ENCODE data around the gene LRWD1. TPM values are rescaled to one million over a fixed set of nuclear protein-coding genes. Genes with fewer than 3 reads are reported as not detected.
A peak's percentile ranks its signal among the peaks of the same experiment; 100 is the strongest.

Gene LRWD1
- total and polyA plus RNA-seq, 2 of the 4 experiments (the other 2 are of a cell fraction) = 20.3 to 27.2 TPM

DNA sequence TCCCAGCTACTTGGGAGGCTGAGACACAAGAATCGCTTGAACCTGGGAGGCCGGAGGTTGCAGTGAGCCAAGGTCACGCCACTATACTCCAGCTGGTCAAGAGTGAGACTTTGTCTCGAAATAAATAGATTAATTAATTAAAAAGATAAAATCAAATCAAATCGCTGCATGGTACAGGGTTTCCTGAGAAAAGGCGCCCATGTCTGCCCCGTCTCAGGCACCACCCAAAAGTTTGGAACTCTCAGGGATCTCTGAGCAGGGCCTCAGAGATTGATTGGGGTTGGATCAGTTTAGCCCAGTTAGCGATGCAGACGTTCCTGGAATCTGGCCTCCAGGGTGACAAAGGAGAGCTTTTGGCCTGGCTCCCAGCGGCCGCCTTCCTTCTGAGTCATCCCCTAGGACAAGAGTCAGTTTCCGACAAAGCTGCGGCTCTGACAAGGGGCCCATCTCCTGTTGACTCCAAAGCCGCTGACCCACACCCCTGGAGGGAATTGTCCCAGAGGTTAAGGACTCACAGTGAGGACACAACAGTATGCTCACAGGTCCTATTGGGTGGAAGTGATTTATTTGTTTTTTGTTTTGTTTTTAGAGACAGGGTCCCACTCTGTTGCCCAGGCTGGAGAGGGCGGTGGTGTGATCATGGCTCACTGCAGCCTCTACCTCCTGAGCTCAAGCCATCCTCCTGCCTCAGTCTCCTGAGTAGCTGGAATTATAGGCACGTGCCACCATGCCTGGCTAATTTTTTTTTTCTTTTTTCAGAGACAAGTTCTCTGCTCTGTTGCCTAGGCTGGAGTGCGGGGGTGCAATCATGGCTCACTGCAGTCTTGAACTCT is 24.6 kb upstream of the LRWD1 start:
- Histone ChIP-seq H2AK9ac (replicated peaks; ENCODE audit: low read depth, low read length, poor library complexity) (no peak overlapping the region), H3K9me3 (ENCODE audit: control insufficient read depth, insufficient read depth, low read length) (no peaks in the 10 kb centered on the region), H3K9ac (ENCODE audit: low read depth, low read length) (no peak overlapping the region), H3K4me3 (ENCODE audit: insufficient read depth, low read depth, low read length) (no peak overlapping the region), H3K56ac (ENCODE audit: extremely low read depth, insufficient read depth, low read length) (no peak overlapping the region), H2BK120ac (ENCODE audit: low read depth, low read length) (0 out of 2 replicates have a peak overlapping the region, but pooled peaks have one; percentile 16), H3K4me2 (ENCODE audit: low read depth, low read length) (peak overlapping the region; percentile 45; the same call in 1 of the 2 replicates), H3K9me1 (ENCODE audit: insufficient read depth, low read length) (peaks cover 2% of the 10 kb centered on the region; the same call in 1 of the 2 replicates), H3K36me3 (ENCODE audit: control insufficient read depth, insufficient read depth, low read length) (peaks cover 19% of the 10 kb centered on the region), H4K20me1 (ENCODE audit: insufficient read depth, low read length) (no peaks in the 10 kb centered on the region), H2BK20ac (ENCODE audit: low read depth, low read length) (0 out of 2 replicates have a peak overlapping the region, but pooled peaks have one; percentile 16), H3K18ac (ENCODE audit: low read depth, low read length) (0 out of 2 replicates have a peak overlapping the region, but pooled peaks have one; percentile 4), H3K23ac (ENCODE audit: low read depth, low read length) (peak overlapping the region; percentile 70), H2AFZ (replicated peaks; ENCODE audit: low read length, poor library complexity) (peak overlapping the region; percentile 74), H3K4me1 (ENCODE audit: control insufficient read depth, insufficient read depth, low read length) (peaks cover 3% of the 10 kb centered on the region), H3K27me3 (ENCODE audit: control insufficient read depth, insufficient read depth, low read length) (no peaks in the 10 kb centered on the region), H2BK5ac (ENCODE audit: low read depth, low read length, poor library complexity, severe bottlenecking) (peak overlapping the region; percentile 55), H2AK5ac (ENCODE audit: low read depth, low read length) (peak overlapping the region; percentile 47; the same call in 1 of the 2 replicates), H3K4ac (ENCODE audit: low read depth, low read length) (peak overlapping the region; percentile 71; the same call in 1 of the 2 replicates), H3K79me1 (ENCODE audit: low read depth in 1 of 2, low read length in 2 of 2) (peaks cover 6 to 27% of the 10 kb centered on the region in 2 experiments), H4K91ac (ENCODE audit: insufficient read depth, low read depth, low read length) (peak overlapping the region; percentile 24; the same call in 1 of the 2 replicates), H2BK15ac (ENCODE audit: low read depth, low read length) (no peak overlapping the region; the same call in 2 of the 3 replicates), H3K14ac (replicated peaks; ENCODE audit: low read depth, low read length) (0 out of 2 replicates have a peak overlapping the region, but pooled peaks have one; percentile 58), H4K8ac (ENCODE audit: low read depth in 2 of 2, low read length in 2 of 2) (peak overlapping the region; percentile 56 to 83; a peak in 3 of 4 replicates), H3K27ac (ENCODE audit: insufficient read depth, low read length) (peak overlapping the region; percentile 41; the same call in 1 of the 2 replicates), H4K5ac (ENCODE audit: low read depth, low read length) (peak overlapping the region; percentile 5; the same call in 1 of the 2 replicates)
- POLR2A ChIA-PET (ENCODE audit: unreplicated experiment) = no interaction called here
- intact Hi-C loops (cut with micrococcal nuclease) = no loop called here
- CTCF ChIA-PET = no interaction called here
- WGBS, 2 experiments (ENCODE audit: extremely low coverage in 2 of 2, insufficient read length in 1 of 2) = 50% methylated on average over 2 of the region's 17 CpGs; no CpG with 5 or more reads in 1 of the 2 experiments
- peak; percentile 90 for ATAC-seq (ENCODE audit: low read depth)
- no TSS peak for BruUV-seq (replicated peaks)
- dilution Hi-C loops (cut with HindIII; ENCODE audit: low sequenced_read_pairs, unreplicated experiment) = no loop called here
- in situ Hi-C loops (cut with MboI; ENCODE audit: low sequenced_read_pairs) = no loop called here
- no peak for TF ChIP-seq MAZ (IDR thresholded peaks at IDR 0.05; ENCODE audit: borderline replicate concordance, low read depth, low read length)
- TF ChIP-seq SMC3 (IDR thresholded peaks at IDR 0.05; ENCODE audit: low read depth, low read length) = 0 out of 2 replicates have a peak, but pooled peaks have one; percentile 15
- peak; percentile 79 for DNase-seq

Measured in IMR-90 (cell line).